Measurements from ENCODE around the gene ADCY2. TPM values are rescaled to one million over a fixed set of nuclear protein-coding genes. Genes with fewer than 3 reads are reported as not detected.

Gene ADCY2
- total RNA-seq, 1 donor from 2014 or later = 0.95 TPM

- no peaks in the 10 kb centered on the region for H3K27me3 Mint-ChIP-seq (ENCODE audit: low read depth)
- peak overlapping the region; percentile 15 for H3K27ac Mint-ChIP-seq (ENCODE audit: unreplicated experiment)
- DNase-seq (ENCODE audit: low spot score) = peak; percentile 60
- H3K4me3 Mint-ChIP-seq (ENCODE audit: unreplicated experiment) = no peak overlapping the region
- H3K4me1 Mint-ChIP-seq (ENCODE audit: low read depth) = peaks cover 4% of the 10 kb centered on the region
- no peaks in the 10 kb centered on the region for H3K36me3 Mint-ChIP-seq (ENCODE audit: low read depth)
- H3K9me3 Mint-ChIP-seq (ENCODE audit: low read depth) = no peaks in the 10 kb centered on the region
- TF ChIP-seq CTCF (IDR thresholded peaks at IDR 0.05) = no peak
Measured at GRCh38 chr5:7714697-7715096, 318.8 kb downstream of the ADCY2 start.

GRCh38 chr5:7717691-7718090, 321.8 kb downstream of the ADCY2 start:
- DNase-seq (ENCODE audit: low spot score) = no peak
- Mint-ChIP-seq H3K27me3 (ENCODE audit: low read depth) (no peaks in the 10 kb centered on the region), H3K36me3 (ENCODE audit: low read depth) (no peaks in the 10 kb centered on the region), H3K9me3 (ENCODE audit: low read depth) (peaks cover 4% of the 10 kb centered on the region), H3K27ac (ENCODE audit: unreplicated experiment) (no peak overlapping the region), H3K4me1 (ENCODE audit: low read depth) (peaks cover 4% of the 10 kb centered on the region), H3K4me3 (ENCODE audit: unreplicated experiment) (no peak overlapping the region)
- no peak for TF ChIP-seq CTCF (IDR thresholded peaks at IDR 0.05)

GRCh38 chr5:7728076-7728475, 332.1 kb downstream of the ADCY2 start:
- Mint-ChIP-seq H3K4me1 (ENCODE audit: low read depth) (no peaks in the 10 kb centered on the region), H3K9me3 (ENCODE audit: low read depth) (no peaks in the 10 kb centered on the region), H3K27me3 (ENCODE audit: low read depth) (peaks cover 6% of the 10 kb centered on the region), H3K4me3 (ENCODE audit: unreplicated experiment) (no peak overlapping the region), H3K27ac (ENCODE audit: unreplicated experiment) (no peak overlapping the region), H3K36me3 (ENCODE audit: low read depth) (no peaks in the 10 kb centered on the region)
- DNase-seq (ENCODE audit: low spot score) = no peak
- TF ChIP-seq CTCF (IDR thresholded peaks at IDR 0.05) = no peak

GRCh38 chr5:7741415-7742065, 345.6 kb downstream of the ADCY2 start:
- no peaks in the 10 kb centered on the region for H3K9me3 Mint-ChIP-seq (ENCODE audit: low read depth)
- no peaks in the 10 kb centered on the region for H3K4me1 Mint-ChIP-seq (ENCODE audit: low read depth)
- H3K27ac Mint-ChIP-seq (ENCODE audit: unreplicated experiment) = no peak overlapping the region
- no peak overlapping the region for H3K4me3 Mint-ChIP-seq (ENCODE audit: unreplicated experiment)
- DNase-seq (ENCODE audit: low spot score) = no peak
- TF ChIP-seq CTCF (IDR thresholded peaks at IDR 0.05) = no peak
- no peaks in the 10 kb centered on the region for H3K36me3 Mint-ChIP-seq (ENCODE audit: low read depth)
- H3K27me3 Mint-ChIP-seq (ENCODE audit: low read depth) = peaks cover 10% of the 10 kb centered on the region

- no peak overlapping the region for H3K27ac Mint-ChIP-seq (ENCODE audit: unreplicated experiment)
- H3K9me3 Mint-ChIP-seq (ENCODE audit: low read depth) = no peaks in the 10 kb centered on the region
- H3K4me1 Mint-ChIP-seq (ENCODE audit: low read depth) = no peaks in the 10 kb centered on the region
- H3K27me3 Mint-ChIP-seq (ENCODE audit: low read depth) = peaks cover 13% of the 10 kb centered on the region
- no peak for DNase-seq (ENCODE audit: low spot score)
- TF ChIP-seq CTCF (IDR thresholded peaks at IDR 0.05) = no peak
- H3K36me3 Mint-ChIP-seq (ENCODE audit: low read depth) = no peaks in the 10 kb centered on the region
- H3K4me3 Mint-ChIP-seq (ENCODE audit: unreplicated experiment) = no peak overlapping the region
Measured at GRCh38 chr5:7742241-7742656, 346.3 kb downstream of the ADCY2 start.

Data from chondrocyte (in vitro differentiated cells).